Neutrophil (primary cell): ENCODE data around the gene LMAN1L.

ENCODE experiments used
- H3K27ac ChIP-seq: fragments of 200-600 bp; sonication (generic); 2 replicates; pipeline ENCODE4 v1.5.1; 2016; ENCODE audit warnings: mild to moderate bottlenecking, moderate library complexity
- H3K27me3 ChIP-seq: fragments of 200-600 bp; sonication (generic); 2 replicates; pipeline ENCODE4 v1.6.0; 2016; ENCODE audit warnings: mild to moderate bottlenecking
- H3K36me3 ChIP-seq: fragments of 200-600 bp; sonication (generic); 2 replicates; pipeline ENCODE4 v1.5.1; 2017
- H3K4me1 ChIP-seq, 2 experiments: fragments of 200-600 bp in 1 of 2; sonication (generic) in 1 of 2; 1 replicate in 1 of 2; 2 replicates in 1 of 2; pipeline versions ENCODE4 v1.5.1 to v1.6.1; 2013 to 2016; ENCODE audit warnings: low read depth in 1 of 2, low read length in 1 of 2, mild to moderate bottlenecking in 1 of 2, moderate library complexity in 1 of 2; ENCODE audit not compliant: control insufficient read depth in 1 of 2, insufficient read depth in 1 of 2
- H3K4me3 ChIP-seq, 2 experiments: fragments of 200-600 bp in 1 of 2; sonication (generic) in 1 of 2; 1 replicate in 1 of 2; 2 replicates in 1 of 2; pipeline ENCODE4 v1.5.1; 2013 to 2016; ENCODE audit warnings: low read depth in 1 of 2, low read length in 1 of 2, mild to moderate bottlenecking in 1 of 2, moderate library complexity in 1 of 2
- H3K9me3 ChIP-seq: fragments of 200-600 bp; sonication (generic); 2 replicates; pipeline ENCODE4 v1.5.1; 2016
- CTCF ChIP-seq: fragments of 200-600 bp; sonication (generic); IDR thresholded peaks from 2 replicates; pipeline ENCODE4 v1.5.1; 2016; ENCODE audit warnings: antibody characterized with exemption

The LMAN1L gene

GRCh38 chr15:74845581-74845980 lies 32.9 kb downstream of the LMAN1L start:
- H3K27ac ChIP-seq = no peak overlapping the region
- H3K36me3 ChIP-seq = peaks cover 68% of the 10 kb centered on the region
- no peaks in the 10 kb centered on the region for H3K9me3 ChIP-seq
- no peaks in the 10 kb centered on the region for H3K27me3 ChIP-seq
- no peak overlapping the region for H3K4me3 ChIP-seq
- H3K4me1 ChIP-seq = peaks cover 14% of the 10 kb centered on the region in 2 experiments
- no peak for TF ChIP-seq CTCF

- TF ChIP-seq CTCF = no peak
- H3K27ac ChIP-seq = no peak overlapping the region
Measured at GRCh38 chr15:74847432-74847831, 34.8 kb downstream of the LMAN1L start.

GRCh38 chr15:74850393-74850792 lies 37.8 kb downstream of the LMAN1L start:
- peaks cover 91% of the 10 kb centered on the region for H3K36me3 ChIP-seq
- H3K4me1 ChIP-seq = no peaks in the 10 kb centered on the region
- TF ChIP-seq CTCF = no peak
- H3K27me3 ChIP-seq = no peaks in the 10 kb centered on the region
- H3K4me3 ChIP-seq = no peak overlapping the region
- no peaks in the 10 kb centered on the region for H3K9me3 ChIP-seq
- H3K27ac ChIP-seq = no peak overlapping the region

More at GRCh38 chr15:74847432-74847831, 34.8 kb downstream of the LMAN1L start:
- Histone ChIP-seq H3K9me3 (no peaks in the 10 kb centered on the region), H3K36me3 (peaks cover 87% of the 10 kb centered on the region), H3K4me1 (peaks cover 11 to 12% of the 10 kb centered on the region in 2 experiments), H3K27me3 (no peaks in the 10 kb centered on the region), H3K4me3 (no peak overlapping the region)

GRCh38 chr15:74851960-74852359 lies 39.3 kb downstream of the LMAN1L start:
- no peaks in the 10 kb centered on the region for H3K27me3 ChIP-seq
- H3K4me3 ChIP-seq = no peak overlapping the region
- H3K4me1 ChIP-seq = no peaks in the 10 kb centered on the region
- no peak overlapping the region for H3K27ac ChIP-seq
- H3K36me3 ChIP-seq = peaks cover 80% of the 10 kb centered on the region
- H3K9me3 ChIP-seq = no peaks in the 10 kb centered on the region
- TF ChIP-seq CTCF = no peak

GRCh38 chr15:74854453-74855022 lies 41.9 kb downstream of the LMAN1L start:
- Histone ChIP-seq H3K4me1 (no peaks in the 10 kb centered on the region), H3K27ac (no peak overlapping the region), H3K4me3 (no peak overlapping the region), H3K27me3 (no peaks in the 10 kb centered on the region), H3K36me3 (peaks cover 64% of the 10 kb centered on the region), H3K9me3 (no peaks in the 10 kb centered on the region)
- no peak for TF ChIP-seq CTCF

- H3K9me3 ChIP-seq = no peaks in the 10 kb centered on the region
- peaks cover 50% of the 10 kb centered on the region for H3K36me3 ChIP-seq
- no peak for TF ChIP-seq CTCF
- no peak overlapping the region for H3K27ac ChIP-seq
- no peak overlapping the region for H3K4me3 ChIP-seq
- H3K27me3 ChIP-seq = no peaks in the 10 kb centered on the region
- H3K4me1 ChIP-seq = no peaks in the 10 kb centered on the region
Measured at GRCh38 chr15:74855857-74856256, 43.2 kb downstream of the LMAN1L start.
